HG03039 (cell line): ENCODE data around the gene CTXN1.
"Not testable (repeated sequence)": the region's sequence is repeated elsewhere in the genome, so short reads cannot be mapped to it uniquely, and the experiment has no call there.

ENCODE experiments used
- ATAC-seq: cut with Tn5 transposase; IDR thresholded peaks from one replicate; pipeline ENCODE4 v1.9.1; 2021; ENCODE audit warnings: mild to moderate bottlenecking, moderate library complexity; ENCODE audit not compliant: unreplicated experiment

The CTXN1 gene

DNA sequence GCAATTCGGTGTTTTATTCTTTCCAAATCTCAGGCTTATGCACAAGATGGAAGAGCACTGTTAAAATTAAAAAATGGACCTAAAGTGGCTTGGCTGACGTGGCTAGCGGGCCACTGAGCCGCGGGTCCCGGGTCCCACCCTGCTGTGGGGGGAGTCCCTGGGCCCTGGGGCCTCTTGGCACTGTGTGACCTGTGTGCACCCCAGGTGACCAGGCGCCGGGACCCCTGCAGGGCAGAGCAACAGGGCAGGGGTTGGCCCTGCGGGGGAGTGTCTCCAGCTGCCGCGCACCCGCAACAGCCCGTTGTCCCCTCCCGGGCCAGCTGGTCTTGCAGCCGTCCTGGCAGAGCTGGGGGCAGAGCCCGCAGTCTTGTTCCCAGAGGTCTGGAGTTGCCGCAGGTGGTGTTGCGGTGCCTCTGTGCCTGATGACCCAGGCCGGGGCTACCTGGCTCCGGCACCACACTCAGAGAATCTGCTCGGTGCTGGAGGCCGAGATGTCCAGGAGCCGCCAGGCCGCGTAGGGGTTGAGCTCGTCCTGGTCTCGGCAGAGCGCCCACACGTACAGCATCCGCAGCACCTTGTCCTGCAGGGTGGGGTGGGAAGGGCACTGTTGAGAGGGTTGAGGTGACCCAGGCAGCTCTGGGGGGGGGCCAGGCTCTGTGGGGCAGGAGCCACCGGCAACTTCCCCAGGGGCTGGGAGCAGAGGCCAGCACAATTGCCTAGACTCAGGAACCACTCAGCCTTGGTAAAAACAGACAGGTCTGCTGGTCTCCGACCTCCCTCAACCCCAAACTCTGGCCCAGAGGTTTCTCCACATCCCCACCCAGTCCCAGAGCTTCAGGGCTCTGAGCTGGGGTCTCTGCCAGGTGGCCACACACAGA lies 1.0 kb upstream of the CTXN1 start:
- no peak for ATAC-seq

DNA sequence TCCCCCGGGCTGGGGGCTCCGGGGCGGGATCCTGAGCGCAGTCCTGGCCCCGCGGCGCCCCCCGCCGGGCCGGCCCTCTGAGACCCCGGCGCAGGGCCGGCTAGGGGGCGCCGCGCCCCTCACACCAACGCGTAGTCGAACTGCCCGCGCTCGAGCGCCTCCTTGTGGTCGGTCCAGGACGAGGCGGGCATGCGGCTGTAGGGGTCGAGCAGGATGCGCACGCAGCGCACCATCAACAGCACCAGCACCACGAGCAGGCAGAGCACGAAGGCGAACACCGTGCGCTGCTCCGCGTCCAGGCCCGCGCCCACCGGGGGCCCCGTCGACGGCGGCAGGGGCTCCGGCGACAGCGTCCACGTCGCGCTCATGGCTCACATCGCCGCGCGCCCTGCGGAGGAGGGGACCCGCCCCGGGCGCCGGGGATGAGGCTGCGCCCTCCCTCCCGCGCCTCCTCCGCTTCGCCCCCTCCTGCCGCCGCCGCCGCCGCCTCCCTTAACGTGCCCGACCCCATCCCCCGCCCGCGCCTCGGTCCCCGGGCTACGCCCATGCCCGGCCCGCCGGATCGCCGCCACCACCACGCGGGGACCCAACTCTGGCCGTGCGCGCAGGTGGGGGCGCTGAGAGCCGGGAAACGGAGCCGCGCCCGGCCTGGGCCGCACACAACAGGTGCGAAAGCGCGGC lies 624 bp downstream of the CTXN1 start:
- no peak for ATAC-seq

- ATAC-seq = no peak
Measured at GRCh38 chr19:7924651-7925170, 1.2 kb downstream of the CTXN1 start.

DNA sequence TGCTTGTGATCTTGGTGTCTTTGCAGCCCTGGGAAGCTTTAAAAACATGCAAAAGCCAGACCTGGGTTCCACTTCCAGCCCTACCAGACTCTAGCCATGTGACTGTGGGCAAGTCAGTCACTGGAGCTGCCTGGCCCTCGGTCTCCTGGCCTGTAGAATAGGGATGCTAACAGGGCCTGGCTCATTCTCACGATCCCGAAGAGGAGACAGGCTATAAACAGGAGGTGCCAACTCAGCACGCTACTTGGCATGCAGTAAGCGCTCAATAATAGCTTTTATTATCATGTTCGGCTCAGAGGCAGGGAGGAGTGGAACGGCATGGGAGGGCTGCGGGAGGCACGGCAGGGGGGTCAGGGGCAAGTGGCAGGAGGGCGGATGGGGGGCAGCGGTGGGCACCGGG lies 1.7 kb downstream of the CTXN1 start:
- no peak for ATAC-seq

GRCh38 chr19:7923295-7924191 lies 2.4 kb downstream of the CTXN1 start:
- no peak for ATAC-seq

GRCh38 chr19:7922836-7923195 lies 3.1 kb downstream of the CTXN1 start:
- no peak for ATAC-seq

GRCh38 chr19:7921967-7922835 lies 3.7 kb downstream of the CTXN1 start:
- ATAC-seq = no peak

- ATAC-seq = no peak
Measured at GRCh38 chr19:7921302-7921966, 4.5 kb downstream of the CTXN1 start.

- ATAC-seq = peak; percentile 40
Measured at GRCh38 chr19:7920519-7921301, 5.2 kb downstream of the CTXN1 start.

GRCh38 chr19:7919610-7920518 lies 6.1 kb downstream of the CTXN1 start, which contains the start of gene SNAPC2:
Gene SNAPC2, plus strand, starts transcription at chr19:7920338. Its CDS starts 29 bp downstream, at chr19:7920367.
- peak; percentile 49 for ATAC-seq

GRCh38 chr19:7918615-7919421 lies 7.1 kb downstream of the CTXN1 start:
- ATAC-seq = no peak

- not testable (repeated sequence) for ATAC-seq
Measured at GRCh38 chr19:7918062-7918614, 7.8 kb downstream of the CTXN1 start.

DNA sequence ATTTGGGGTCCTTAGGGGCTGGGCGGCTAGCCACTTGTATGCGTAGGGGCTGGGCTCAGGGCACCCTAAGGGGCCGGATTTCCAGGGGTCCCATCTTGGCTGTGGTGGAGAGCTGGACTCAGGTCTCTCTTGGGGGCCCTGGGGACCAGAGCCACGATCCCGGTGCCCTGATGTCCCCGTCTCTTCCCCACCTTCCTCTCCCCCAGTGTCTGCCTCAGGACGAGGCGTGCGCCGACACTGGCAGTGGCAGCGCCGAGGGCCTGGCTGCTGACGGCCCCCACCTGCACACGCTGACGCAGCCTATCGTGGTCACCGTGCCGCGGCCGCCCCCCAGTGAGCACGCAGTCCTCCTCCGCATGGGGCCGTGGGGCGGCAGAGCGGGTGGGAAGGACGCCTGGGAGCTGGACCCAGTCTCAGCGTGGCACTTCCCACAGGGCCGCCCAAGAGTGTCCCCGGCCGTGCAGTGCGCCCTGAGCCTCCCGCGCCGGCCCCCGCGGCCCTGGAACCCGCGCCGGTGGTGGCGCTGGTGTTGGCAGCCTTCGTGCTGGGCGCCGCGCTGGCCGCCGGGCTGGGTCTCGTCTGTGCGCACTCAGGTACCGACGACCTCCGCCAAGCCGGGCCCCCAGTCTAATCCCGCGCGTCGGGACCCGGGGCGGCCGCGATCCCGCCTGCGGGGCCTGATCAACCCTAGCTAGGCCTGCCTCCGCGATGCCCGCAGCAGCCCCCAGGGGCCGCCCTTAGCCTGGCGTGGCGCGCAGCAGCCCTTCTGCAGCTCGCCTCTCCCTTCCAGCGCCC lies 8.5 kb downstream of the CTXN1 start:
- no peak for ATAC-seq

DNA sequence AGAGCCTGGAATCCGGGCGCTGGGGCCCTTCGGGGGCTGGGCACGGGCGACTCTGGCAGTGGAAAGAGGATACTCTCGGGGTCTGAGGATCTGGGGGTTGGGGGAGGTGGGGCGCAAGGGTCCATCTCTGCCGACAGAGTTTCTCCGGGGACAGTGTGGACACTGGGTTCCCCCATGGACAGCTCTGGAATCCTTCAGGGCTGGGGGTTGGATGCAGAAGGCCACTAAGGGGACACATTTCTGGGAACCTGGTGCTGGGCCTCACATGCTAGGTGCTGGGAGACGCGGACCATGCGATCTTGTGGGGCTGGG lies 9.0 kb downstream of the CTXN1 start:
- ATAC-seq = no peak

- no peak for ATAC-seq
Measured at GRCh38 chr19:7916103-7916954, 9.6 kb downstream of the CTXN1 start.
